GM18858 (cell line): ENCODE measurements around the gene SOS1.
"Not testable (repeated sequence)": the region's sequence is repeated elsewhere in the genome, so short reads cannot be mapped to it uniquely, and the experiment has no call there.

Experiments used
- ATAC-seq: cut with Tn5 transposase; IDR thresholded peaks from one replicate; pipeline ENCODE4 v1.9.1; 2021; ENCODE audit not compliant: unreplicated experiment

Gene SOS1

DNA sequence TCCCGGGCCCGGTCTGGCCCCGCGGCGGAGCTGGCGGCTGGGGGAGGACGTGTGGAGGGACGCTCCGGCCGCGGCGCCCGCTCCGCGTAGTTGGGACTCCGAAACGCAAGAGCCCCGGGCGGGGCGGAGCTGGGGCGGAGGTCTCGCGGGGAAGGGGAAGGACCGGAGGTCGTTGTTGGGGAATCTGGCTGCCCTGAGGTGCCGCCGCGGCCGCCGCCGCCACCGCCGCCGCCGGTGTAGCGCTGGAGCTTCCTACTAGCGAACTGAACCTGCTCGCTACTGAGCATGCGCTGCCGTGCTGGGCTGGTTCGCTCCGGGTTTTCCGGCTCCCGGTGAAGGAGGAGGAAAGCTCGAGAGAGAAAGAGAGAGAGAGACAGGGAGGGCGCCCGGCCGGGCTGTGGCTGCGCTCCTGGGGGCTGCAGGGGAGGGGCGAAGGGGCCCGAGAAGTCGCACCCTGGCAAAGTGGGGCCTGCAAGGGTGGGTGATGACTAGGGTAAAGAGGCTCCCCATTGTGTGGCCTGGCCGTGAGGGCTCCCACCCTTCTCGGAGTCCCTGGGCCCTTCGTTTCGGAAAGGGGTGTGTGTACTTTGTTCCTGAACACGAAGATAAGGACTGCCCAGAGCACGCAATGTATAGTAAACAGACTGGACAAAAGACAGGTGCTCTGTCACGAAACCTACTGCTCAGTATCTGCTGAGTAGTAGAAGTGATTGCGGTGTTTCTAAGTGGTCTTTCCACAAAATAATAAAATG lies at the start of gene SOS1:
TSS of gene SOS1 (minus strand) at position 281 of the 752 bp plus-strand sequence. CDS start 629 bp downstream, outside the sequence.
- ATAC-seq = peak; percentile 33

DNA sequence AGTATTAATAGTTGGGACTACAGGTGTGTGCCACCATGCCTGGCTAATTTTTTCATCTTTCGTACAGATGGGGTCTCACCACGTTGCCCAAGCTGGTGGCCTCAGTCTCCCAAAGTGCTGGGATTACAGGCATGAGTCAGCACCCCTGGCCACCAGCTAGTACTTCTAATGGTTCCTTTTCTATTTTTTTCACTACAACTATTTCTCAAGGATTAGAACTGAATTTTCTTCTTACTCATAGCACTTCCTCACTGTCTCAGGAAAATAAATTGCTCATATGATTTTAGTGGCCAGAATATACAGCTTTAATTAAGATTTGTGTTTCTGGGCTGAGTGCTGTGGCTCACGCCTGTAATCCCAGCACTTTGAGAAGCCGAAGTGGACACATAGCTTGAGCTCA lies 43.2 kb upstream of the SOS1 start:
- no peak for ATAC-seq

DNA sequence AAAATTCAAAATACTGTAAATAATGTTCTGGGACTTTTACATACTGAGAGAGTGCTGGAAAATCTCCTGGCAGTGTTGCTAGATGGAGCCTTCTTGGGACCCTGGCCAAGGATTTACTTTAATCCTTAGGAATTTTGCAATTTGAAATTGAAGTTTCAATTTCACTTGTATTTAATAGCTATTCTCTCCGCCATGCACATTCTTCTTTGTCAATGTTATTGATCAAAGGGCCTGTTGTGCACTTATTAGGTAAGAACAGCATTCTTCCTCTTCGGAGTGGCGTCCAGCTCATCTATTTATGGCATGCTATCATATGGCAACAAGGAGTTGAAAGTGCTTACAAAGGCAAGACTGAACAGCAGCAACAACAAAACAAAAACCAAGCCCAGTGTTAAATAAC lies 40.1 kb upstream of the SOS1 start:
- ATAC-seq = no peak

DNA sequence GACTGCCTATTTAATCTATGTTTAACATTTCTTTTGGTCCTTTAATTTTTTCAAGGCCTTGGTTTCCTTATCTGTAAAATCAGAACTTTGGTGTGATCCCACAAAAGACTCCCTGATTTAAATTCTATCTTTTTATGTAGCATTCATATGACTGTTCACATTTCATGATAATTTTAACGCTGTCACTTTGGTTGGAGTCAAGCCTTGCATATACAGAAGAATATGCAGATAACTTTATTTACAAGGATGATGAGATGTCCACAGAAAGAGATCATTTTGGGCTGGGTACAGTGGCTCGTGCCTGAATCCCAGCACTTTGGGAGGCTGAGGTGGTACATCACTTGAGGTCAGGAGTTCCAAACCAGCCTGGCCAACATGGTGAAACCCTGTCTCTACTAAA lies 38.4 kb upstream of the SOS1 start:
- no peak for ATAC-seq

DNA sequence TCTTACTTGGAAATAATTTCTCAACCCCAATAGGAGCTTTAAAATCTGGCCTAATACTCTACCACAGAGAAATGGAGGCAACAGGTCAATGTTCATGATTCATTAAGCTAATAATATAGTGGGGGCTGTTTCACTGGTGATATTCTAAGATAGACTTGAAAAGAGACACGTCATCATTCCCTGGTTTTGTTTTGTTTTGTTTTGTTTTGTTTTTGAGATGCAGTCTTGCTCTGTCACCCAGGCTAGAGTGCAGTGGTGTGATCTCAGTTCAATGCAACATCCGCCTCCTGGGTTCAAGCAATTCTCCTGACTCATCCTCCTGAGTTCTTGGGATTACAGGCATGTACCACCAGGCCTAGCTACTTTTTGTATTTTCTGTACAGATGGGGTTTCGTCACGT lies 37.5 kb upstream of the SOS1 start:
- ATAC-seq = no peak

DNA sequence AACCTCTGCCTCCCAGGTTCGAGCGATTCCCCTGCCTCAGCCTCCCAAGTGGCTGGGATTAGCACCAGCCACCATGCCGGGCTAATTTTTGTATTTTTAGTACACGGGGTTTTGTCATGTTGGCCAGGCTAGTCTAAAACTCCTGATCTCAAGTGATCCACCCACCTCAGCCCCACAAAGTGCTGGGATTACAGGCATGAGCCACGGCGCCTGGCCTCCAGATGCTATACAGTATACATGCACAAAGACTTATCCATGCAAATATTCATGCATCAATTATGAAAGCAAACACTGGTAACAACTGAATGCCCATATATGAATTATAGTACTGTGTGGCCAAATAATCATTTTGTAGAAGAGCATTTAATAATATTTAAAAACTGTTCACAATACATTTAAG lies 36.0 kb upstream of the SOS1 start:
- no peak for ATAC-seq

DNA sequence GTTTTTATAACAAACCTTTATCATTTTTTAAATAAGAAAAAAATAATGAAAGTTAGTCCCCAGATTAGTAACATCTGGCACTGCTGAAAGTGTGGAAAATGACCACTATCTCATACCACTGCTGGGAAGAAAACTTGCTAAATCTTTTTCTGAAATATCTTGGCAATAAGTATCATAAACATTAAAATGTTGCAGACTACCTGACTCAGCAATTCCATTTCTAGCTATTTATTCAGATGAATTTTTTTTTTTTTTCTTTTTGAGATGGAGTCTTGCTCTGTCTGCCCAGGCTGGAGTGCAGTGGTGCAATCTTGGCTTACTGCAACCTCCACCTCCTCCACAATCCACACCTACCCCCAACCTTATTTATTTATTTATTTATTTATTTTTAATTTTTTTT lies 35.3 kb upstream of the SOS1 start:
- ATAC-seq = no peak

DNA sequence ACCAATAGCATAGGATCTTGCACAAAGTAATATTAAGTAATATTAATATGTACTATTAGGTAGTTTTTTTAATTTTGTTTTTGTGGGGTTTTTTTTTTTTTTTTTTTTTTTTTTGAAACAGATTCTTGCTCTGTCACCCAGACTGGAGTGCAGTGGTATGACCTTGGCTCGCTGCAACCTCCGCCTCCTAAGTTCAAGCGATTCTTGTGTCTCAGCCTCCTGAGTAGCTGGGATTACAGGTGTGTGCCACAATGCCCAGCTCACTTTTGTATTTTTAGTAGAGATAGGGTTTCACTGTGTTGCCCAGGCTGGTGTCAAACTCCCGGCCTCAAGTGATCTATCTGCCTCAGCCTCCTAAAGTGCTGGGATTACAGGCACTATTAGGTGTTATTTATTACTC lies 34.7 kb upstream of the SOS1 start:
- ATAC-seq = not testable (repeated sequence)

DNA sequence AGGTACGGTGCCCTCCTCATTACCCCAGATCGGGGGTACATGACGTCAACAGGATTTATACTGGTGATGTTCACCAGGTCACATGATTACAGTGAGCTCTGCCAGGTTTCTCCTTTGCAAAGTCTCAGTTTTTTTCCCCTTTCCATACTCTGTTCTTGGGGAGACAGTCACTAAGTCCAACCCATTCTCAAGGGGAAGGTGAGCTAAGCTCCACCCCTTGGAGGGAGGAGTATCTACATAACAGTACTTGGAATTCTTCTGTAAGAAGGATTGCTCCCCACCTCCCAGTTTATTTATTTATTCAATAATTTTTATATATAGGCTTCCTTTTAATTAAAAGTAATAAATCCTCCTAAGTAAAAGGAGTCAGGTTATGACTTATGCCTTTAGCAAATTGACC lies 34.1 kb upstream of the SOS1 start:
- no peak for ATAC-seq

DNA sequence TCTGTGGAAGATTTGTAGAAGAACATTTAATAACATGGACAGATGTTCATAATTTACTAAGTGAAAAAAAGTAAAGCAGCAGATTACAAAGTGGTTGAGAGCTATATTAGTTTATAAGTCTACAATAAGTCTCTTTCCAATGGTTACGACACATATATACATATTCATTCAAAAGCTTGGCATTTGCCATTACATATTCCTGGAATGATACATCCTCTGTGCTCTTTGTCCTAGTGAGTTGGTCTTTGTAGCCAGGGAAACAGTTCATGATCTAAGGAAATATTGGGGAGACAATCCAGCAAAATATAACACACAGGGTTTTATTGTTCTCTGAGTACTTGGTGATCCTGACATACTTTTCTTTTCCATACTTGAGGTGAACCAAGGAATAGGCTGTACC lies 32.5 kb upstream of the SOS1 start:
- no peak for ATAC-seq

DNA sequence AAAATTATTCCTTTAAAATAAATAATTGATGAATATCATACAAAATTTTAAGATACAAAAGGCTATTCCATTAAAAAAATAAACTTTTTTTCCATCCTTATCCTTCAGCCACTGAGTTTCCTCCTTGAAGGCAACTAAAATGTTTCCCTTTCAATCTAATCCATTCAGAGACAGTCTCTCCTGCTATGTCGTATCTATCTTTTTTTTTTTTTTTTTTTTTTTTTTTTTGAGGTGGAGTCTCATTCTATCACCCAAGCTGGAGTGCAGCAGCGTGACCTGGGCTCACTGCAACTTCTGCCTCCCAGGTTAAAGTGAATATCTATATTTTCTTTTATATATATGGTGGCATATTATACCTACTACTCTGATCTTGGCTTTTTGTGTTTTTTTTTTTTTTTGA lies 31.7 kb upstream of the SOS1 start:
- ATAC-seq = no peak

DNA sequence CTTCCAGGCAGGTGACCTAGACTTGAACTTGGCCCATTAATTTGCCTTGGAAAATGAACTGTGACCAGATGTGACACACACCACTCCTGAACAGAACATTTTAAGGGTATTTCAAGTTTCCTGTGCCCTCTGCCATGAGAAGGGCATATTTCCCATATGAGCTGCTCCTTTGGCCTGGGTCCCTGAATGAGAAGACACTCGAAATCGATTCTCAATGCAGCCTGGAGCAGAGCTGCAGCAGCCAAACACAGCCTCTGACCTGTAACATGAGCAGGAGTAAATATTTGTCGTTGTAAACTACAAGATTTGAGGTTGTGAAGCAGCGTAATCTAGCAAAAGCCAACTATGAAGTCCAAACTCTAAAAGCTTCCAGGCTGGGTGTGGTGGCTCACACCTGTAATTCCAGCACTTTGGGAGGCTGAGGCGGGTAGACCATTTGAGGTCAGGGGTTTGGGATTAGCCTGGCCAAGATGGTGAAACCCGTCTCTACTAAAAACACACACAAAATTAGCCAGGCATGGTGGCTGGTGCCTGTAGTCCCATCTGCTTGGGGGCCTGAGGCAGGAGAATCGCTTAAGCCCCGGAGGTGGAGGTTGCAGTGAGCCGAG lies 30.1 kb upstream of the SOS1 start:
- ATAC-seq = no peak

DNA sequence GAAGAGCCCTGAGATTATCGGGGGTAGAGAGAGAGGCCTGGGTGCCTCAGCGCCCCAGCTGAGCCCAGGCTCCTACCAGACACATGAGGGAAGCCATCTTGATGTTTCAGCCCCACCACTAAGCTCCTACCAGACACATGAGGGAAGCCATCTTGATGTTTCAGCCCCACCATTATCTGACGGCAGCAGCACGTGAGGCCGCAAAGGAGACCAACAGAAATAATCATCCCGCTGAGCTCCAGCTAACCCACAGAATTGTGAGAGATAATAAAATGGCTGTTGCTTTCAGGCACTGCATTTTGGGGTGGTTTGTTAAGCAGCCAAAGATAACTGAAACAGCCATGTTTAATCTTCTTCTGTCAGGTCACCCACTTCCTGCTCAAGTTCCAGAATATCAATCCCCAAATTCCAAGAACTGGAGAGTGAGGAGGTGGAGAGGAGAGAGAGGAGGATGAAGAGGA lies 29.3 kb upstream of the SOS1 start:
- no peak for ATAC-seq

DNA sequence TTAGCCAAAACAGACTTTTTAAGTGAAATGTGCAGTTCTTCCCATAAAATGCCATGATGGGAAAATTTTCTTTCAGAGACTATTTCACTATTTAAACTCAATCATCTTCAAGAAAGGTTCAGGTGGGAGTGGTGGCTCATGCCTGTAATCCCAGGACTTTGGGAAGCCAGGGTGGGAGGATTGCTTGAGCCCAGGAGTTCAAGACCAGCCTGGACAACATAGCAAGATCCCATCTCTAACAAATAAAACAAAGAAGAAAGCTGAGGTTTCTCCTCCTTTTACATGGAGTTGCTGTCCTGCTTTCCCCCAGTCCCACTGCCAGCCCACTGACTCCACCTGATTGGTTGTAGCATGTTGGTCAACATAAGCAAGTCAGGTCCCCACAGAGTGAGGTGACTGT lies 25.8 kb upstream of the SOS1 start:
- ATAC-seq = no peak

DNA sequence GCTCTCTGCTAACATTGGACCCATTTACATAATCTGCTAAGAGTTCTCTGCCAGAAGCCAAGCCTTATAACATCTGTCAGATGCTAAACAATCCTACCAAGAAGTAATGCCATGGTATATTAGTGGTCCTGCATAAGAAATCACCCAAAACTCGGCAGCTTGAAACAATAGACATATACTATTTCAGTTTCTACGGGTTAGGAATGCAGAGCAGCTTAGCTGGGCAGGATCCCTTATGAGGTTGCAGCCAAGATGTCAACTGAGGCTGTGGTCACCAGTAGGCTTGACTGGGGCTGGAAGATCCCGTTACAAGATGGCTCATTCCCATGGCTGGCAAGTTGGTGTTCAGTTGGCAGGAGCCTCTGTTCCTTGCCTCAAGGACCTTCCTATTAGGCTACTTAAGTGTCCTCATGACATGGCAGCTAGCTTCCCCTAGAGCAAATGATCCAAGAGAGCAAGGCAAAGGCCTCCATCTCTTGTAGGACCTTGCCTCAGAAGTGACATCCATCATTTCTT lies 25.1 kb upstream of the SOS1 start:
- ATAC-seq = no peak

DNA sequence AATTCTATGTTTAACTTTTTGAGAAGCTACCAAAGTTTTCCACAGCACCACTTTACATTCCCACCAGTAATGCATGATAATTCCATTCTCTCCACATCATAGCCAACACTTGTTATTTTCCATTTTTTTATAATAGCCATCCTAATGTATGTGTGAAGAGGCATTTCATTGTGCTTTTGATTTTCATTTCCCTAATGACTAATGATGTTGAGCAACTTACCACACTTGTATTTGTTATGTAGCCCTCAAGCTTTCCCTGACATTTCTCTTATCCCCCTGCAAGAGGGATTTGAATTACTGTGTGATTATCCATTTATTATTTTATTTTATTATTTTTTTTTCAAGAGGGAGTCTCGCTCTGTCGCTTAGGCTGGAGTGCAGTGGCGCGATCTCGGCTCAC lies 23.6 kb upstream of the SOS1 start:
- no peak for ATAC-seq

DNA sequence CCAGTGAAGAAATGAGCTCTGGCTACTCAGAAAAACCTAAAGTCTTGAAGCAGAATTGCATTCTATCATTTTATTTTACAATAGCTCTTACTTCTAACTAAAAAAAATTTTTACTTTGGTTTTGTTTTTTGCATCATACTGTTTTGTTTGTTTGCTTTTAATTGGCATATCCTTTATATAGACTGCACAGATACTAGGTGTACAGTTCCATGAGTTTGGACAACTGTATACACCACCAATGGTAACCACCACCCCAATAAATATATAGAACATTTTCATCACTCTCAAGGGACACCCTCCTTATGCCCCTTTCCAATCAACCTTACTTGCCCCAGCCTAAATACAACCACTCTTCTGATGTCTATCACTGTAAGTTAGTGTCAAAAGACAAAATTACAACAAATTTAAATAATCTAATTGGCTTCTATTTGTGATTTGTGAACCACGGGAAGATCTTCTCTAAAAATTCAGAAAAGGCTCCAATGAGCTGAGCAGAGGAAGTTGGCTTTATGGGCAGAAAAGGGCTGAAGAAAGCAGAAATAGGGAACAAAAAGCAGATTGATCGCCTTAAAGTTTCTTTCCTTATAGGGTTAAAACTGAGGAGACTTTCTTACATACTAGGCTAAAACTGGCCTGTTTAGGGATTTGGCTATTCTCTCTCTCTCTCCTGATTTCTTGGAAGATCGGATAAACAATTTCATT lies 22.2 kb upstream of the SOS1 start:
- no peak for ATAC-seq

DNA sequence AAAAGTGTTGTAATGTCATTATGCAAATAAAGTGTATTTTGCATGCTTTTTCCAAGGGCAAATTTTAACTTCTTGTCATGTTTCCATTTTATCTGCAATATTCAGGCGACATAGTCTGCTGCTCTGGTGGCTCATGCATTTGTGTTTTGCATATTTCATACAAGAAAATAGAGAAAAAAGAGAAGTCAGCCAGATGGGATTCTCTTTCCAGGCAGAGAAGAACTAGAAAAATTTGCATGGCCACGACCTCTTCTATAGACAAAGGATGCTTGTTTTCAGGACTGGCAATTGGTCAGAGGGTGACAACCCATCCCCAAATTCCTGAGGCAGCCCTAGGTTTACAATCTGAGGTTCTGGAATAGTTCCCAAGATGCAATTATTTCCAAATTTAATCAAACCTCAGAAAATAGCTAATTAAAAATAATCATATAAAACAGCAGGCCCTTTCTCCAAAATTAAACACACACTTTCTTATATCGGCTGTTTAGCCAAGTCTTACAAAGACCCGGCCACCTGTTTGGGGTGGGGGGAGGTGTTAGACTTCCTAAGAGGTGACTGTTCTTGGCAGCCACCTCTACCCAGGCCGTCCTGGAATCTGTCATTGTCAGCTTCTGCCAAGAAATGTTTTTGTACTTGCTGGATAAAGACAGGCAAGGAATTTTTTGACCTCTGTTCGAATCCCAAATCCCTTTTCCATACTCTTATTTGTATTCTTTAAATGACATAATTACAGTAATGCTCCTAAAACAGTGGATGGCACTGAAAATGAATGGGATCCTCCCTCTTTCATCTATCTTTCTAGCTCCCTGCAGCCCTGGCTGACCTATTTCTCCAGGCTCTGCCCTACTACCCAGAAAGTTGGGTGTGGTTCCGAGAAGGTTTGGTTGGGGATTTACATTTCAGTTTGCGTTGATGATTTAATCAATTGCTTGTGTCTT lies 20.8 kb upstream of the SOS1 start:
- ATAC-seq = peak; percentile 72

DNA sequence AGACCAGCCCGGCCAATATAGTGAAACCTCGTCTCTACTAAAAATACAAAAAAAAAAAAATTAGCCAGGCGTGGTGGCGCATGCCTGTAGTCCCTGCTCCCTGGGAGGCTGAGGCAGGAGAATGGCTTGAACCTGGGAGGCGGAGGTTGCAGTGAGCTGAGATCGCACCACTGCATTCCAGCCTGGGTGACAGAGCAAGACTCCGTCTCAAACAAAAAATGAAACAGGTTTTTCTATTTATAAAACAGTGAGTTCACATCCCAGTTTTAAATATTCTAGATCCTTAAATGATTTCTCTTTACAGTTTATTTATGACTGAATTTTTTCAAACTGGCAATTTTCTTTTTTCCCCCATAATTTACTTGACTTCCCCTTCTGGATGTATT lies 20.1 kb upstream of the SOS1 start:
- not testable (repeated sequence) for ATAC-seq

DNA sequence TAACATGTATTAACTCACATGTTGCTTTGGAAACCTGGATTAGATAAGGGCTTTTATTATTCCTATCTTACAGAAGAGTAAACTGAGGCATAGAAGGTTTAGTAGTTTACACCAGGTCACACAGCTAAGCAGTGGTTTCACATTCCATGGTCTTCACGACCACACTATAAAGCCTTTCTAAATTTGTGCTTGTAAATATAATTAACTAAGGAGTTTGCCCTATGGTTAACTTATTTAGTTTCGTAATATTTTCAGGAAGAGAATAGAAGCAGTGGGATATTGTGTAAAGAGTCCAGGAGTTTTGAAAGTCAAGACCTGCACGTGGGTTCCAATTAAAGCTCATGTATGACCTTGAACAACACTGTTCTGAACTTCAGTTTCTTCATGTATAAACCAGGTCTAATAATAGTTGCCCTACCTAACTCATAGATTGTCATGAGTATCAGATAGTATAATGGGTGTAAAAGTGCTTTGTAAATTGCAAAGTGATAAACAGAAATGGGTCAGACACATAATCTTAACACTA lies 19.5 kb upstream of the SOS1 start:
- no peak for ATAC-seq
